Left lung (tissue), 10 donors: ENCODE data around the gene PNPLA8. TPM values are rescaled to one million over a fixed set of nuclear protein-coding genes. Genes with fewer than 3 reads are reported as not detected.
"Not testable (repeated sequence)": the region's sequence is repeated elsewhere in the genome, so short reads cannot be mapped to it uniquely, and the experiment has no call there.

ENCODE experiments used
- ATAC-seq: fragments of 200-7000 bp; cut with Tn5 transposase; one replicate; pipeline ENCODE4 v1.9.1; 2020; ENCODE audit warnings: moderate library complexity
- DNase-seq, 4 donors: peaks; one replicate each; pipeline ENCODE4 v3.0.0-alpha.2; 2013 to 2020
- H3K27ac ChIP-seq, 2 donors: fragments of 200-600 bp; sonication (generic) in 1 of 2; one replicate each; pipeline versions ENCODE4 v1.5.0 to v1.8.0; 2020 to 2021
- H3K27me3 ChIP-seq, 2 donors: fragments of 200-600 bp; sonication (generic) in 1 of 2; one replicate each; pipeline versions ENCODE4 v1.5.0 to v1.8.0; 2020 to 2021
- H3K36me3 ChIP-seq, 2 donors: fragments of 200-600 bp; sonication (generic) in 1 of 2; one replicate each; pipeline versions ENCODE4 v1.5.0 to v1.8.0; 2020 to 2021
- H3K4me1 ChIP-seq, 2 donors: fragments of 200-600 bp; one replicate each; pipeline ENCODE4 v1.8.0; 2021
- H3K4me3 ChIP-seq, 2 donors: fragments of 200-600 bp; sonication (generic) in 1 of 2; one replicate each; pipeline versions ENCODE4 v1.5.0 to v1.8.0; 2020 to 2021; ENCODE audit warnings: mild to moderate bottlenecking in 1 of 2
- H3K9me3 ChIP-seq, 2 donors: fragments of 200-600 bp; sonication (generic) in 1 of 2; one replicate each; pipeline versions ENCODE4 v1.5.0 to v1.8.0; 2020 to 2021
- CTCF ChIP-seq, 2 donors: fragments of 200-600 bp; sonication (generic) in 1 of 2; IDR thresholded peaks; one replicate each; pipeline versions ENCODE4 v1.5.0 to v1.8.0; 2021; ENCODE audit warnings: antibody characterized with exemption in 2 of 2
- intact Hi-C, 2 donors: fragments of 100-400 bp; cut with DNase I; formaldehyde crosslinking; loops; one replicate each; pipeline versions ENCODE4 v1.11.2 to v1.14.2; 2022
- polyA plus RNA-seq, 6 donors: library from polyadenylated mRNA; unstranded; fragments of 120-200 nt; gene quantifications; one replicate each; pipeline ENCODE4 v1.2.1, GENCODE V29; 2013; ENCODE audit not compliant: insufficient read length in 6 of 6
- total RNA-seq, 2 donors: library from RNA; stranded (reverse); fragmentation: NEBNext Ultra II Directional; extraction: Animal tissue kit (Norgen Biotek cat#: 25700); gene quantifications; one replicate each; pipeline ENCODE4 v1.2.1, GENCODE V29; 2021
- donor health status: DM: no; HTN: yes; CAD: no.
- donor health status: DM: no; HTN: no; CAD: no.

The PNPLA8 gene
- total and polyA plus RNA-seq, 8 donors, result 28.7 to 38.0 (median 32.8) TPM

DNA sequence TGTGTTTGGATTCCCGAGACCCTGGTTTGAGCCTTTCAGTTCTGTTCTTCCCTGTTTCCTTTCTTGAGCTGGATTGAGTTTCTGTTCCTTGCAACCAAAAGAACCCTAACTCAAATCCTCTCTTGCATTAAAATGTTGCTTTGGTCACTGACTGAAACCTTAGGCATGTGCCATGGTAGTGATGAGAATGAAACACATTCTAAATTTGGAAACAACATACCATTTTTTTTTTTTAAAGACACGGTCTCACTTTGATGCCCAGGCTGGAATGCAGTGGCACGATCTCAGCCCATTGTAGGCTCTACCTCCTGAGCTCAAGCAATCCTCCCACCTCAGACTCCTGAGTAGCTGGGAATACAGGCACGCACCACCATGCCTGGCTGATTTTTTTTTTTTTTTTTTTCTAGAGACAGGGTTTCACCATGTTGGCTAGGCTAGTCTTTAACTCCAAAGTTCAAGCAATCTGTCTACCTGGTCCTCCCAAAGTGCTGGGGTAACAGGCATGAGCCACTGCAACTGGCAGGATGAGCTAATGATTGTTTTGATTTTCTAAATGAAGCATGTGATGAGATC is 35.2 kb upstream of the PNPLA8 start:
- TF ChIP-seq CTCF (IDR thresholded peaks at IDR 0.05), result no peak
- intact Hi-C loops, result no loop called here

GRCh38 chr7:108559253-108559652 is 33.3 kb upstream of the PNPLA8 start:
- no peak for TF ChIP-seq CTCF (IDR thresholded peaks at IDR 0.05)
- Histone ChIP-seq H3K9me3 (peaks cover 0 to 24% of the 10 kb centered on the region in 2 donors), H3K36me3 (peaks cover 0 to 2% of the 10 kb centered on the region in 2 donors), H3K4me3 (no peak overlapping the region), H3K4me1 (no peaks in the 10 kb centered on the region), H3K27me3 (no peaks in the 10 kb centered on the region), H3K27ac (no peak overlapping the region)
- no peak for ATAC-seq
- intact Hi-C loops, result no loop called here
- DNase-seq, result no peak

More for the DNA sequence above, 35.2 kb upstream of the PNPLA8 start:
- Histone ChIP-seq H3K27me3 (no peaks in the 10 kb centered on the region), H3K36me3 (peaks cover 0 to 7% of the 10 kb centered on the region in 2 donors), H3K9me3 (peaks cover 0 to 24% of the 10 kb centered on the region in 2 donors), H3K4me1 (no peaks in the 10 kb centered on the region), H3K27ac (no peak overlapping the region), H3K4me3 (no peak overlapping the region)
- DNase-seq (no peak), ATAC-seq (no peak)

DNA sequence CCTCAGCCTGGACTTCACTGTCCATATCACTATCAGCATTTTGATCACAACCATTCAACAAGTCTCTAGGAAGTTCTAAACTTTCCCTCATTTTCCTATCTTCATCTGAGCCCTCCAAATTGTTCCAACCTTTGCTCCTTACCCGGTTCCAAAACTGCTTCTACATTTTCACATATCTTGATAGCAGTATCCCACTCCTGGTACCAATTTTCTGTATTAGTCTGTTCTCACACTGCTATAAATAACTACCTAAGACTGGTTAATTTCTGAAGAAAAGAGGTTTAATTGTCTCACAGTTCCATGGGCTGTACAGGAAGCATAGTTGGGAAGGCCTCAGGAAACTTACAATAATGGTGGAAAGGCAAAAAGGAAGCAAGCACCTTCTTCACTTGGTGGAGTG is 31.7 kb upstream of the PNPLA8 start:
- intact Hi-C loops, result no loop called here
- Histone ChIP-seq H3K4me1 (no peaks in the 10 kb centered on the region), H3K36me3 (no peaks in the 10 kb centered on the region), H3K27me3 (no peaks in the 10 kb centered on the region), H3K27ac (no peak overlapping the region), H3K4me3 (no peak overlapping the region), H3K9me3 (peaks cover 0 to 24% of the 10 kb centered on the region in 2 donors)
- DNase-seq (no peak), ATAC-seq (no peak)
- no peak for TF ChIP-seq CTCF (IDR thresholded peaks at IDR 0.05)

GRCh38 chr7:108557191-108557590 is 31.3 kb upstream of the PNPLA8 start:
- no peak for DNase-seq
- no peaks in the 10 kb centered on the region for H3K4me1 ChIP-seq
- no peak for TF ChIP-seq CTCF (IDR thresholded peaks at IDR 0.05)
- no peak for ATAC-seq
- no peaks in the 10 kb centered on the region for H3K27me3 ChIP-seq
- H3K27ac ChIP-seq, result no peak overlapping the region
- no peaks in the 10 kb centered on the region for H3K36me3 ChIP-seq
- peaks cover 0 to 24% of the 10 kb centered on the region in 2 donors for H3K9me3 ChIP-seq
- intact Hi-C loops, result no loop called here
- H3K4me3 ChIP-seq, result no peak overlapping the region

- DNase-seq, H3K4me3 ChIP-seq, H3K4me1 ChIP-seq, intact Hi-C loops, ATAC-seq, H3K36me3 ChIP-seq, H3K27ac ChIP-seq, H3K27me3 ChIP-seq: not testable (repeated sequence)
- peaks cover 0 to 24% of the 10 kb centered on the region in 2 donors for H3K9me3 ChIP-seq
Observed at GRCh38 chr7:108556665-108557064, 30.7 kb upstream of the PNPLA8 start.

DNA sequence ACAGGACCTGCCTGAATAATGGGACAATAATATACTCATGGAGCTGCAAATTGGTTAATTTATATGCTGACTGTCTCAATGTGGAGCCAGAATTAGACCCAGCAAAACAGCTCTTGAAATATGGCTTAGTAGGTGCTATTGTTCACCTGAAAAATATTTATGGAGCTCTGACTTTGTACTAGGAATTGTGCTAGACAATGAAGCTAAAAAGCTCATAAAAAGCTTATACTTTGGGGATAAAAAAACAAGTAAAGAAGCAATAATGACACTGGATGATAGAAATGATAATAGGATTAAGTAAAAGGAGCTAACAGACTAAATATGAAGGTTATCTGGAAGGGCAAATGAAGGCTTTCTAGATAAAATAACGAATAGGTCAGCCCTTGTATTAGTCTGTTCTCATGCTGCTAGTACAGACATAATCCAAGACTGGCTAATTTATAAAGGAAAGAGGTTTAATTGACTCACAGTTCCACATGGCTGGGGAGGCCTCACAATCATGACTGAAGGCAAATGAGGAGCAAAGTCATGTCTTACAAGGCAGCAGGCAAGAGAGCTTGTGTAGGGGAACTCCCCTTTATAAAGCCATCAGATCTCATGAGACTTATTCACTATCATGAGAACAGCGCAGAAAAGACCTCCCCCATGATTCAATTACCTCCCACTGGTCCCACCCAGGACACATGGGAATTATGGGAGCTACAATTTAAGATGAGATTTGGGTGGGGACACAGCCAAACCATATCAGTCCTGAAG is 22.4 kb upstream of the PNPLA8 start:
- intact Hi-C loops, H3K4me1 ChIP-seq, H3K4me3 ChIP-seq, H3K9me3 ChIP-seq, DNase-seq, ATAC-seq, H3K27ac ChIP-seq, H3K36me3 ChIP-seq, H3K27me3 ChIP-seq: not testable (repeated sequence)
